ENCODE results near the gene CDCP2. TPM values are rescaled to one million over a fixed set of nuclear protein-coding genes. Genes with fewer than 3 reads are reported as not detected.

The CDCP2 gene
- total RNA-seq, 1 donor from 2014 or later: not detected

GRCh38 chr1:54131419-54131818, 21.4 kb downstream of the CDCP2 start:
- Mint-ChIP-seq H3K4me1 (ENCODE audit: low read depth) (peaks cover 7% of the 10 kb centered on the region), H3K4me3 (ENCODE audit: low read depth) (no peak overlapping the region), H3K9me3 (ENCODE audit: low read depth) (no peaks in the 10 kb centered on the region), H3K27me3 (peaks cover 23% of the 10 kb centered on the region), H3K36me3 (ENCODE audit: insufficient read depth) (no peaks in the 10 kb centered on the region), H3K27ac (no peak overlapping the region)
- TF ChIP-seq CTCF (IDR thresholded peaks at IDR 0.05; ENCODE audit: unreplicated experiment): no peak
- no peak for DNase-seq (ENCODE audit: low spot score, unreplicated experiment)

GRCh38 chr1:54129858-54130257, 22.9 kb downstream of the CDCP2 start:
- peaks cover 23% of the 10 kb centered on the region for H3K27me3 Mint-ChIP-seq
- DNase-seq (ENCODE audit: low spot score, unreplicated experiment): no peak
- no peaks in the 10 kb centered on the region for H3K9me3 Mint-ChIP-seq (ENCODE audit: low read depth)
- no peaks in the 10 kb centered on the region for H3K4me1 Mint-ChIP-seq (ENCODE audit: low read depth)
- no peak overlapping the region for H3K4me3 Mint-ChIP-seq (ENCODE audit: low read depth)
- TF ChIP-seq CTCF (IDR thresholded peaks at IDR 0.05; ENCODE audit: unreplicated experiment): no peak
- H3K36me3 Mint-ChIP-seq (ENCODE audit: insufficient read depth): no peaks in the 10 kb centered on the region
- H3K27ac Mint-ChIP-seq: no peak overlapping the region

GRCh38 chr1:54127594-54128300, 25.1 kb downstream of the CDCP2 start:
- no peaks in the 10 kb centered on the region for H3K9me3 Mint-ChIP-seq (ENCODE audit: low read depth)
- no peaks in the 10 kb centered on the region for H3K36me3 Mint-ChIP-seq (ENCODE audit: insufficient read depth)
- no peak overlapping the region for H3K27ac Mint-ChIP-seq
- H3K27me3 Mint-ChIP-seq: peaks cover 27% of the 10 kb centered on the region
- TF ChIP-seq CTCF (IDR thresholded peaks at IDR 0.05; ENCODE audit: unreplicated experiment): no peak
- no peak overlapping the region for H3K4me3 Mint-ChIP-seq (ENCODE audit: low read depth)
- H3K4me1 Mint-ChIP-seq (ENCODE audit: low read depth): peaks cover 2% of the 10 kb centered on the region
- DNase-seq (ENCODE audit: low spot score, unreplicated experiment): no peak

- DNase-seq (ENCODE audit: low spot score, unreplicated experiment): no peak
- Mint-ChIP-seq H3K4me1 (ENCODE audit: low read depth) (peaks cover 3% of the 10 kb centered on the region), H3K27me3 (peaks cover 34% of the 10 kb centered on the region), H3K36me3 (ENCODE audit: insufficient read depth) (no peaks in the 10 kb centered on the region), H3K4me3 (ENCODE audit: low read depth) (no peak overlapping the region), H3K9me3 (ENCODE audit: low read depth) (no peaks in the 10 kb centered on the region), H3K27ac (no peak overlapping the region)
- TF ChIP-seq CTCF (IDR thresholded peaks at IDR 0.05; ENCODE audit: unreplicated experiment): no peak
Measured at GRCh38 chr1:54126271-54126815, 26.5 kb downstream of the CDCP2 start.

GRCh38 chr1:54125386-54126070, 27.3 kb downstream of the CDCP2 start:
- Mint-ChIP-seq H3K36me3 (ENCODE audit: insufficient read depth) (no peaks in the 10 kb centered on the region), H3K4me3 (ENCODE audit: low read depth) (no peak overlapping the region), H3K27me3 (peaks cover 28% of the 10 kb centered on the region), H3K27ac (no peak overlapping the region), H3K9me3 (ENCODE audit: low read depth) (no peaks in the 10 kb centered on the region), H3K4me1 (ENCODE audit: low read depth) (peaks cover 4% of the 10 kb centered on the region)
- TF ChIP-seq CTCF (IDR thresholded peaks at IDR 0.05; ENCODE audit: unreplicated experiment): no peak
- no peak for DNase-seq (ENCODE audit: low spot score, unreplicated experiment)
